GM21717 (cell line): ENCODE data around the gene ARHGAP10.
"Not testable (repeated sequence)": the region's sequence is repeated elsewhere in the genome, so short reads cannot be mapped to it uniquely, and the experiment has no call there.

Experiments used
- ATAC-seq: cut with Tn5 transposase; IDR thresholded peaks from one replicate; pipeline ENCODE4 v1.9.1; 2021; ENCODE audit warnings: mild to moderate bottlenecking, moderate library complexity; ENCODE audit not compliant: unreplicated experiment

The ARHGAP10 gene

GRCh38 chr4:147980586-147980985, 248.7 kb downstream of the ARHGAP10 start:
- ATAC-seq: no peak

GRCh38 chr4:147981305-147981704, 249.4 kb downstream of the ARHGAP10 start:
- ATAC-seq: peak; percentile 95

- ATAC-seq: no peak
Measured at GRCh38 chr4:147984065-147984777, 252.3 kb downstream of the ARHGAP10 start.

- ATAC-seq: no peak
Measured at GRCh38 chr4:147984778-147985138, 252.9 kb downstream of the ARHGAP10 start.

GRCh38 chr4:147985376-147985775, 253.5 kb downstream of the ARHGAP10 start:
- no peak for ATAC-seq

GRCh38 chr4:147987252-147987651, 255.4 kb downstream of the ARHGAP10 start:
- peak; percentile 74 for ATAC-seq

- no peak for ATAC-seq
Measured at GRCh38 chr4:147991543-147992283, 259.8 kb downstream of the ARHGAP10 start.

GRCh38 chr4:147994076-147994475, 262.2 kb downstream of the ARHGAP10 start:
- no peak for ATAC-seq

GRCh38 chr4:147994491-147995385, 262.9 kb downstream of the ARHGAP10 start:
- no peak for ATAC-seq

GRCh38 chr4:147996859-147997258, 265.0 kb downstream of the ARHGAP10 start:
- no peak for ATAC-seq

GRCh38 chr4:148000038-148000437, 268.1 kb downstream of the ARHGAP10 start:
- ATAC-seq: not testable (repeated sequence)

- ATAC-seq: no peak
Measured at GRCh38 chr4:148004228-148004857, 272.5 kb downstream of the ARHGAP10 start.

- no peak for ATAC-seq
Measured at GRCh38 chr4:148006001-148006400, 274.1 kb downstream of the ARHGAP10 start.

- no peak for ATAC-seq
Measured at GRCh38 chr4:148007314-148007760, 275.4 kb downstream of the ARHGAP10 start.

- ATAC-seq: no peak
Measured at GRCh38 chr4:148007792-148008191, 275.9 kb downstream of the ARHGAP10 start.

- ATAC-seq: no peak
Measured at GRCh38 chr4:148015058-148015457, 283.2 kb downstream of the ARHGAP10 start.

- no peak for ATAC-seq
Measured at GRCh38 chr4:148015468-148015867, 283.6 kb downstream of the ARHGAP10 start.

GRCh38 chr4:148016063-148016637, 284.3 kb downstream of the ARHGAP10 start:
- no peak for ATAC-seq

- no peak for ATAC-seq
Measured at GRCh38 chr4:148017801-148018200, 285.9 kb downstream of the ARHGAP10 start.

- ATAC-seq: no peak
Measured at GRCh38 chr4:148021686-148022085, 289.8 kb downstream of the ARHGAP10 start.
